Measurements from ENCODE around the gene TRPM8.

- TF ChIP-seq CTCF (IDR thresholded peaks at IDR 0.05) (no peak), POLR2AphosphoS5 (IDR thresholded peaks at IDR 0.05) (no peak), POLR2A (IDR thresholded peaks at IDR 0.05) (no peak)
Measured at GRCh38 chr2:233882353-233882752, 34.8 kb upstream of the TRPM8 start.

Measured in prostate gland (tissue), 2 donors.